Tibial nerve (tissue), 3 donors: ENCODE data around the gene FLVCR1.
"Not testable (repeated sequence)": the region's sequence is repeated elsewhere in the genome, so short reads cannot be mapped to it uniquely, and the experiment has no call there.

Experiments
- CTCF ChIP-seq, 5 experiments: fragments of 200-600 bp in 3 of 5; fragments of 450-650 bp in 2 of 5; sonication (generic) in 3 of 5; IDR thresholded peaks; one replicate each; pipeline ENCODE4 v1.5.1; 2016 to 2019; ENCODE audit warnings: antibody characterized with exemption in 5 of 5, mild to moderate bottlenecking in 3 of 5, moderate library complexity in 2 of 5
- POLR2A ChIP-seq, 2 donors: fragments of 450-650 bp; IDR thresholded peaks; one replicate each; pipeline ENCODE4 v1.6.1; 2017; ENCODE audit warnings: antibody characterized with exemption in 2 of 2, mild to moderate bottlenecking in 2 of 2, moderate library complexity in 2 of 2

DNA sequence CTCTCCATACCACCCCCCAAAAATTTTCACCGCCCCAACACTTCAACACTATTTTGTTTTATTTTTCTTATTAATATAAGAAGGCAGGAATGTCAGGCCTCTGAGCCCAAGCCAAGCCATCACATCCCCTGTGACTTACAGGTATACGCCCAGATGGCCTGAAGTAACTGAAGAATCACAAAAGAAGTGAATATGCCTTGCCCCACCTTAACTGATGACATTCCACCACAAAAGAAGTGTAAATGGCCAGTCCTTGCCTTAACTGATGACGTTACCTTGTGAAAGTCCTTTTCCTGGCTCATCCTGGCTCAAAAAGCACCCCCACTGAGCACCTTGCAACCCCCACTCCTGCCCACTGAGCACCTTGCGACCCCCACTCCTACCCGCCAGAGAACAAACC is 56.0 kb downstream of the FLVCR1 start:
- not testable (repeated sequence) for TF ChIP-seq CTCF, POLR2A (IDR thresholded peaks at IDR 0.05)
